ENCODE measurements around the gene ABLIM3. TPM values are rescaled to one million over a fixed set of nuclear protein-coding genes. Genes with fewer than 3 reads are reported as not detected.

Gene ABLIM3
- total and polyA plus RNA-seq, 2 of the 13 experiments (the other 11 are each of a cell fraction or from before 2014, with no cell fraction given): 0.53 to 6.3 TPM

GRCh38 chr5:149207831-149208230, 66.5 kb downstream of the ABLIM3 start (continued):
- TF ChIP-seq SALL2 (CRISPR knock-in tag; IDR thresholded peaks at IDR 0.05) (no peak), HOXA7 (CRISPR knock-in tag; IDR thresholded peaks at IDR 0.05) (no peak), MLLT10 (CRISPR knock-in tag; IDR thresholded peaks at IDR 0.05) (no peak), SIX4 (CRISPR knock-in tag; IDR thresholded peaks at IDR 0.05) (no peak)

GRCh38 chr5:149210225-149210624, 68.9 kb downstream of the ABLIM3 start:
- no peak overlapping the region for H3K9ac ChIP-seq (ENCODE audit: insufficient read depth, low read depth, low read length)
- intact Hi-C loops (cut with micrococcal nuclease; ENCODE audit: unreplicated experiment) (no loop called here), in situ Hi-C loops (cut with HindIII; ENCODE audit: extremely low pct_ligation_motif_present, low pct_unique_long_range_greater_than_20kb) (no loop called here)
- H3K4me1 ChIP-seq (ENCODE audit: insufficient read depth, low read length): peaks cover 27% of the 10 kb centered on the region
- no peak overlapping the region for H3K4me2 ChIP-seq (ENCODE audit: low read depth, low read length)
- no TSS peak for BruUV-seq (replicated peaks)
- no peaks in the 10 kb centered on the region for H3K36me3 ChIP-seq (replicated peaks in 1 of 2; ENCODE audit: control insufficient read depth in 1 of 2, insufficient read depth in 2 of 2, low read length in 2 of 2)
- H3K27ac ChIP-seq (ENCODE audit: extremely low read length, insufficient read depth, low read length): no peak overlapping the region
- FAIRE-seq: no peak
- no peaks in the 10 kb centered on the region for H3K9me3 ChIP-seq (ENCODE audit: low read length)
- ATAC-seq: no peak
- no peaks in the 10 kb centered on the region for H3K27me3 ChIP-seq (ENCODE audit: control insufficient read depth in 1 of 2, insufficient read depth in 2 of 2, low read length in 2 of 2)
- TF ChIP-seq RBM39 (IDR thresholded peaks at IDR 0.05; ENCODE audit: low read depth, low read length, poor library complexity, severe bottlenecking) (no peak), ZNF773 (CRISPR knock-in tag; IDR thresholded peaks at IDR 0.05; ENCODE audit: borderline replicate concordance) (no peak), ZC3H13 (CRISPR knock-in tag; IDR thresholded peaks at IDR 0.05) (no peak), ATF4 (CRISPR knock-in tag; IDR thresholded peaks at IDR 0.05) (no peak), MLLT10 (CRISPR knock-in tag; IDR thresholded peaks at IDR 0.05) (no peak), ZNF644 (CRISPR knock-in tag; IDR thresholded peaks at IDR 0.05; ENCODE audit: low read depth) (no peak), FOSL1 (CRISPR knock-in tag; IDR thresholded peaks at IDR 0.05; ENCODE audit: borderline replicate concordance) (no peak), ZFAT (CRISPR knock-in tag; conservative IDR thresholded peaks at IDR 0.05) (no peak), HNF1B (CRISPR knock-in tag; IDR thresholded peaks at IDR 0.05) (no peak), MAFG (CRISPR knock-in tag; IDR thresholded peaks at IDR 0.05) (no peak), ZNF446 (CRISPR knock-in tag; IDR thresholded peaks at IDR 0.05) (no peak), ZNF558 (CRISPR knock-in tag; IDR thresholded peaks at IDR 0.05; ENCODE audit: borderline replicate concordance) (no peak), PHB2 (IDR thresholded peaks at IDR 0.05; ENCODE audit: partially characterized antibody) (no peak)
- ChIA-PET CTCF (ENCODE audit: low intra/inter-chr PET ratio, low total read pairs) (no interaction called here), POLR2A (no interaction called here)
- no peaks in the 10 kb centered on the region for H4K20me1 ChIP-seq (ENCODE audit: insufficient read depth, low read length)
- no peaks in the 10 kb centered on the region for H3K79me2 ChIP-seq (ENCODE audit: insufficient read depth, low read length)
- 68% methylated on average over 2 of the region's 4 CpGs for WGBS (ENCODE audit: low lambda C conversion rate)
- peak; percentile 44 for DNase-seq (ENCODE audit: low spot score)
- H2AFZ ChIP-seq (ENCODE audit: low read length): no peak overlapping the region
- H3K4me3 ChIP-seq (replicated peaks in 1 of 3; ENCODE audit: insufficient read depth in 1 of 3, low read depth in 2 of 3, low read length in 3 of 3): no peak overlapping the region
